Measurements from ENCODE around the gene ADCY6. TPM values are rescaled to one million over a fixed set of nuclear protein-coding genes. Genes with fewer than 3 reads are reported as not detected.

Gene ADCY6
- total and polyA plus RNA-seq, 2 of the 4 experiments (the other 2 are of a cell fraction): 18.5 to 34.4 TPM

DNA sequence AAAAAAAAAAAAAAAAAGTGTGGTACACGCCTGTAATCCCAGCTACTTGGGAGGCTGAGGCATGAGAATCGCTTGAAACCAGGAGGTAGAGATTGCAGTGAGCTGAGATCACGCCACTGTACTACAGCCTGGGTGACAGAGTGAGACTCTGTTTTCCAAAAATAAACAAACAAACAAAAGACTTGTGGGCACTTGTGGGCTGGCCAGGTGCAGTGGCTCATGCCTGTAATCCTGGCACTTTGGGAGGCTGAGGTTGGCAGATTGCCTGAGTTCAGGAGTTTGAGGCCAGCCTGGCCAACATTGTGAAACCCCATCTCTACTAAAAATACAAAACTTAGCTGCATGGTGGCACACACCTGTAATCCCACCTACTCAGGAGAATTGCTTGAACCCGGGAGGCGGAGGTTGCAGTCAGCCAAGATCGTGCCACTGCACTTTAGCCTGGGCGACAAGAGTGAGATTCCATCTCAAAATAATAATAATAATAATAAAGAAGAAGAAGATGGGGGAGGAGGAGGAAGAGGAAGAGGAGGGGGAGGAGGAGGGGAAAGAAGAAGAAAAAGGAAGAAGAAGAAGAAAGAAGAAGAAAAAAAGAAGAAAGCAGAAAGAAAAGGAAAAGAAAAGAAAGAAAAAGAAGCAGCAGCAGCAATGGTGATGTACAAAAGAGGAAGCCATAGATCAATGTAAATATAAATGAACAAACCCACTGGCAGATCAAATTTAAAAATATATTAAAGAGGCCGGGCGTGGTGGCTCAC, 44.5 kb downstream of the ADCY6 start:
- H2BK20ac ChIP-seq (ENCODE audit: low read depth, low read length): no peak overlapping the region
- H2BK5ac ChIP-seq (ENCODE audit: low read depth, low read length, poor library complexity, severe bottlenecking): no peak overlapping the region
- peaks cover 10% of the 10 kb centered on the region for H3K27me3 ChIP-seq (ENCODE audit: control insufficient read depth, insufficient read depth, low read length)
- H4K5ac ChIP-seq (ENCODE audit: low read depth, low read length): no peak overlapping the region
- no peak overlapping the region for H2BK120ac ChIP-seq (ENCODE audit: low read depth, low read length)
- intact Hi-C loops (cut with micrococcal nuclease) (no loop called here), dilution Hi-C loops (cut with HindIII; ENCODE audit: low sequenced_read_pairs, unreplicated experiment) (no loop called here), in situ Hi-C loops (cut with MboI; ENCODE audit: low sequenced_read_pairs) (no loop called here)
- DNase-seq: no peak
- no peak overlapping the region for H2AK9ac ChIP-seq (replicated peaks; ENCODE audit: low read depth, low read length, poor library complexity)
- BruUV-seq (replicated peaks): no TSS peak
- H2AK5ac ChIP-seq (ENCODE audit: low read depth, low read length): no peak overlapping the region
- no peaks in the 10 kb centered on the region for H4K20me1 ChIP-seq (ENCODE audit: insufficient read depth, low read length)
- no peaks in the 10 kb centered on the region for H3K79me1 ChIP-seq (ENCODE audit: low read depth in 1 of 2, low read length in 2 of 2)
- no peak overlapping the region for H3K9ac ChIP-seq (ENCODE audit: low read depth, low read length)
- H3K23ac ChIP-seq (ENCODE audit: low read depth, low read length): no peak overlapping the region
- TF ChIP-seq RAD21 (IDR thresholded peaks at IDR 0.05; ENCODE audit: low read length) (no peak), MXI1 (IDR thresholded peaks at IDR 0.05; ENCODE audit: borderline replicate concordance, low read depth, low read length) (no peak), POLR2A (IDR thresholded peaks at IDR 0.05; ENCODE audit: low read depth, low read length) (no peak), CEBPB (IDR thresholded peaks at IDR 0.05; ENCODE audit: low read depth, low read length) (no peak), RFX5 (IDR thresholded peaks at IDR 0.05; ENCODE audit: low read depth, low read length) (no peak), MAFK (IDR thresholded peaks at IDR 0.05; ENCODE audit: low read depth, low read length) (no peak), BHLHE40 (IDR thresholded peaks at IDR 0.05; ENCODE audit: low read depth, low read length) (no peak), MAZ (IDR thresholded peaks at IDR 0.05; ENCODE audit: borderline replicate concordance, low read depth, low read length) (no peak), NFE2L2 (IDR thresholded peaks at IDR 0.05; ENCODE audit: low read depth, low read length) (no peak), RCOR1 (IDR thresholded peaks at IDR 0.05; ENCODE audit: insufficient replicate concordance, low read length) (no peak), FOS (IDR thresholded peaks at IDR 0.05; ENCODE audit: low read depth, low read length) (no peak), CHD1 (IDR thresholded peaks at IDR 0.05; ENCODE audit: low read depth, low read length) (no peak), SMC3 (IDR thresholded peaks at IDR 0.05; ENCODE audit: low read depth, low read length) (no peak)
- TF ChIP-seq, protein P1, sequence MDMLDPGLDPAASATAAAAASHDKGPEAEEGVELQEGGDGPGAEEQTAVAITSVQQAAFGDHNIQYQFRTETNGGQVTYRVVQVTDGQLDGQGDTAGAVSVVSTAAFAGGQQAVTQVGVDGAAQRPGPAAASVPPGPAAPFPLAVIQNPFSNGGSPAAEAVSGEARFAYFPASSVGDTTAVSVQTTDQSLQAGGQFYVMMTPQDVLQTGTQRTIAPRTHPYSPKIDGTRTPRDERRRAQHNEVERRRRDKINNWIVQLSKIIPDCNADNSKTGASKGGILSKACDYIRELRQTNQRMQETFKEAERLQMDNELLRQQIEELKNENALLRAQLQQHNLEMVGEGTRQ (IDR thresholded peaks at IDR 0.05; ENCODE audit: low read depth, low read length): no peak
- TF ChIP-seq, protein P2, sequence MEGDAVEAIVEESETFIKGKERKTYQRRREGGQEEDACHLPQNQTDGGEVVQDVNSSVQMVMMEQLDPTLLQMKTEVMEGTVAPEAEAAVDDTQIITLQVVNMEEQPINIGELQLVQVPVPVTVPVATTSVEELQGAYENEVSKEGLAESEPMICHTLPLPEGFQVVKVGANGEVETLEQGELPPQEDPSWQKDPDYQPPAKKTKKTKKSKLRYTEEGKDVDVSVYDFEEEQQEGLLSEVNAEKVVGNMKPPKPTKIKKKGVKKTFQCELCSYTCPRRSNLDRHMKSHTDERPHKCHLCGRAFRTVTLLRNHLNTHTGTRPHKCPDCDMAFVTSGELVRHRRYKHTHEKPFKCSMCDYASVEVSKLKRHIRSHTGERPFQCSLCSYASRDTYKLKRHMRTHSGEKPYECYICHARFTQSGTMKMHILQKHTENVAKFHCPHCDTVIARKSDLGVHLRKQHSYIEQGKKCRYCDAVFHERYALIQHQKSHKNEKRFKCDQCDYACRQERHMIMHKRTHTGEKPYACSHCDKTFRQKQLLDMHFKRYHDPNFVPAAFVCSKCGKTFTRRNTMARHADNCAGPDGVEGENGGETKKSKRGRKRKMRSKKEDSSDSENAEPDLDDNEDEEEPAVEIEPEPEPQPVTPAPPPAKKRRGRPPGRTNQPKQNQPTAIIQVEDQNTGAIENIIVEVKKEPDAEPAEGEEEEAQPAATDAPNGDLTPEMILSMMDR (conservative IDR thresholded peaks at IDR 0.05; ENCODE audit: low read depth, low read length): no peak
- TF ChIP-seq, protein P3, sequence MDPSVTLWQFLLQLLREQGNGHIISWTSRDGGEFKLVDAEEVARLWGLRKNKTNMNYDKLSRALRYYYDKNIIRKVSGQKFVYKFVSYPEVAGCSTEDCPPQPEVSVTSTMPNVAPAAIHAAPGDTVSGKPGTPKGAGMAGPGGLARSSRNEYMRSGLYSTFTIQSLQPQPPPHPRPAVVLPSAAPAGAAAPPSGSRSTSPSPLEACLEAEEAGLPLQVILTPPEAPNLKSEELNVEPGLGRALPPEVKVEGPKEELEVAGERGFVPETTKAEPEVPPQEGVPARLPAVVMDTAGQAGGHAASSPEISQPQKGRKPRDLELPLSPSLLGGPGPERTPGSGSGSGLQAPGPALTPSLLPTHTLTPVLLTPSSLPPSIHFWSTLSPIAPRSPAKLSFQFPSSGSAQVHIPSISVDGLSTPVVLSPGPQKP (IDR thresholded peaks at IDR 0.05; ENCODE audit: borderline replicate concordance, low read depth, low read length): no peak
- no peaks in the 10 kb centered on the region for H3K36me3 ChIP-seq (ENCODE audit: control insufficient read depth, insufficient read depth, low read length)
- no peak overlapping the region for H4K8ac ChIP-seq (ENCODE audit: low read depth in 2 of 2, low read length in 2 of 2)
- H3K9me3 ChIP-seq (ENCODE audit: control insufficient read depth, insufficient read depth, low read length): no peaks in the 10 kb centered on the region
- H3K56ac ChIP-seq (ENCODE audit: extremely low read depth, insufficient read depth, low read length): no peak overlapping the region
- H2BK15ac ChIP-seq (ENCODE audit: low read depth, low read length): no peak overlapping the region
- no peak overlapping the region for H3K4me3 ChIP-seq (ENCODE audit: insufficient read depth, low read depth, low read length)
- no peak overlapping the region for H3K14ac ChIP-seq (replicated peaks; ENCODE audit: low read depth, low read length)
- H3K9me1 ChIP-seq (ENCODE audit: insufficient read depth, low read length): no peaks in the 10 kb centered on the region
- no peaks in the 10 kb centered on the region for H3K4me1 ChIP-seq (ENCODE audit: control insufficient read depth, insufficient read depth, low read length)
- POLR2A ChIA-PET (ENCODE audit: unreplicated experiment): no interaction called here
- H3K4me2 ChIP-seq (ENCODE audit: low read depth, low read length): no peak overlapping the region
- WGBS, 2 experiments (ENCODE audit: extremely low coverage in 2 of 2, insufficient read length in 1 of 2): no CpG with 5 or more reads among the region's 9 CpGs
- H3K27ac ChIP-seq (ENCODE audit: insufficient read depth, low read length): no peak overlapping the region
- no peak overlapping the region for H2AFZ ChIP-seq (replicated peaks; ENCODE audit: low read length, poor library complexity)
- H3K18ac ChIP-seq (ENCODE audit: low read depth, low read length): no peak overlapping the region
- CTCF ChIA-PET: no interaction called here
- no peak overlapping the region for H4K91ac ChIP-seq (ENCODE audit: insufficient read depth, low read depth, low read length)
- ATAC-seq (ENCODE audit: low read depth): no peak
- no peak overlapping the region for H3K4ac ChIP-seq (ENCODE audit: low read depth, low read length)

Data from IMR-90 (cell line).